Brain microvascular endothelial cell (primary cell): ENCODE measurements around the gene ZGPAT.

ENCODE experiments used
- DNase-seq: peaks from one replicate; pipeline ENCODE4 v3.0.0-alpha.2; 2020
- H3K27ac ChIP-seq: fragments of 250-450 bp; sonication (Bioruptor Pico); 2 replicates; pipeline ENCODE4 v1.5.1; 2020; ENCODE audit warnings: mild to moderate bottlenecking, moderate library complexity
- H3K27me3 ChIP-seq: fragments of 250-450 bp; sonication (Bioruptor Pico); replicated peaks from 2 replicates; pipeline ENCODE4 v1.5.1; 2020; ENCODE audit warnings: mild to moderate bottlenecking
- H3K36me3 ChIP-seq: fragments of 250-450 bp; sonication (Bioruptor Pico); replicated peaks from 2 replicates; pipeline ENCODE4 v1.5.1; 2020; ENCODE audit warnings: mild to moderate bottlenecking
- H3K4me3 ChIP-seq: 2 replicates; pipeline ENCODE4 v1.5.1; 2011; ENCODE audit warnings: low read depth, mild to moderate bottlenecking, control low read depth, low read length, moderate library complexity
- in situ Hi-C: cut with HindIII; loops from 2 replicates; pipeline ENCODE4 v1.10.0; 2017; ENCODE audit warnings: low sequenced_read_pairs, low pct_ligation_motif_present
- TF ChIP-seq, protein P1 (sequence below): IDR thresholded peaks from 2 replicates; pipeline ENCODE4 v1.5.1; 2011; ENCODE audit warnings: low read depth, mild to moderate bottlenecking, moderate library complexity, low read length, control low read depth, inconsistent platforms; ENCODE audit errors: missing control alignments

The ZGPAT gene

GRCh38 chr20:63700199-63701050 is 7.4 kb upstream of the ZGPAT start:
- in situ Hi-C loops: no loop called here
- no peak overlapping the region for H3K4me3 ChIP-seq
- no peaks in the 10 kb centered on the region for H3K27me3 ChIP-seq
- TF ChIP-seq, protein P1, sequence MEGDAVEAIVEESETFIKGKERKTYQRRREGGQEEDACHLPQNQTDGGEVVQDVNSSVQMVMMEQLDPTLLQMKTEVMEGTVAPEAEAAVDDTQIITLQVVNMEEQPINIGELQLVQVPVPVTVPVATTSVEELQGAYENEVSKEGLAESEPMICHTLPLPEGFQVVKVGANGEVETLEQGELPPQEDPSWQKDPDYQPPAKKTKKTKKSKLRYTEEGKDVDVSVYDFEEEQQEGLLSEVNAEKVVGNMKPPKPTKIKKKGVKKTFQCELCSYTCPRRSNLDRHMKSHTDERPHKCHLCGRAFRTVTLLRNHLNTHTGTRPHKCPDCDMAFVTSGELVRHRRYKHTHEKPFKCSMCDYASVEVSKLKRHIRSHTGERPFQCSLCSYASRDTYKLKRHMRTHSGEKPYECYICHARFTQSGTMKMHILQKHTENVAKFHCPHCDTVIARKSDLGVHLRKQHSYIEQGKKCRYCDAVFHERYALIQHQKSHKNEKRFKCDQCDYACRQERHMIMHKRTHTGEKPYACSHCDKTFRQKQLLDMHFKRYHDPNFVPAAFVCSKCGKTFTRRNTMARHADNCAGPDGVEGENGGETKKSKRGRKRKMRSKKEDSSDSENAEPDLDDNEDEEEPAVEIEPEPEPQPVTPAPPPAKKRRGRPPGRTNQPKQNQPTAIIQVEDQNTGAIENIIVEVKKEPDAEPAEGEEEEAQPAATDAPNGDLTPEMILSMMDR: no peak
- DNase-seq: no peak
- H3K36me3 ChIP-seq: peaks cover 16% of the 10 kb centered on the region
- peak overlapping the region; percentile 90 for H3K27ac ChIP-seq

- Histone ChIP-seq H3K36me3 (peaks cover 21% of the 10 kb centered on the region), H3K4me3 (no peak overlapping the region), H3K27ac (no peak overlapping the region), H3K27me3 (no peaks in the 10 kb centered on the region)
- in situ Hi-C loops: no loop called here
- DNase-seq: no peak
- TF ChIP-seq, protein P1: no peak
Measured at GRCh38 chr20:63701051-63701328, 6.8 kb upstream of the ZGPAT start.

GRCh38 chr20:63701329-63702035 is 6.4 kb upstream of the ZGPAT start:
- no peaks in the 10 kb centered on the region for H3K27me3 ChIP-seq
- peaks cover 26% of the 10 kb centered on the region for H3K36me3 ChIP-seq
- TF ChIP-seq, protein P1: no peak
- no peak overlapping the region for H3K4me3 ChIP-seq
- no peak for DNase-seq
- H3K27ac ChIP-seq: no peak overlapping the region
- in situ Hi-C loops: no loop called here

- Histone ChIP-seq H3K36me3 (peaks cover 26% of the 10 kb centered on the region), H3K27me3 (no peaks in the 10 kb centered on the region), H3K27ac (no peak overlapping the region), H3K4me3 (no peak overlapping the region)
- TF ChIP-seq, protein P1: no peak
- DNase-seq: no peak
- in situ Hi-C loops: no loop called here
Measured at GRCh38 chr20:63702036-63702665, 5.7 kb upstream of the ZGPAT start.

- H3K27me3 ChIP-seq: no peaks in the 10 kb centered on the region
- H3K4me3 ChIP-seq: no peak overlapping the region
- in situ Hi-C loops: no loop called here
- no peak overlapping the region for H3K27ac ChIP-seq
- no peak for DNase-seq
- peaks cover 26% of the 10 kb centered on the region for H3K36me3 ChIP-seq
- TF ChIP-seq, protein P1: no peak
Measured at GRCh38 chr20:63702751-63703470, 4.9 kb upstream of the ZGPAT start.
